HUES6 (cell line): Measurements from ENCODE around the gene EIF3L.

Source experiments
- H3K27ac ChIP-seq: 2 replicates; pipeline ENCODE4 v1.7.0; 2013; ENCODE audit warnings: low read depth, mild to moderate bottlenecking, low read length, inconsistent platforms
- H3K27me3 ChIP-seq: 2 replicates; pipeline ENCODE4 v1.6.1; 2013; ENCODE audit warnings: low read length; ENCODE audit not compliant: control insufficient read depth, insufficient read depth
- H3K36me3 ChIP-seq: 2 replicates; pipeline ENCODE4 v1.6.1; 2013; ENCODE audit warnings: low read length; ENCODE audit not compliant: control insufficient read depth, insufficient read depth
- H3K4me1 ChIP-seq: 2 replicates; pipeline ENCODE4 v1.6.1; 2013; ENCODE audit warnings: low read length; ENCODE audit not compliant: control insufficient read depth, insufficient read depth
- H3K4me3 ChIP-seq: 2 replicates; pipeline ENCODE4 v1.5.1; 2013; ENCODE audit warnings: low read depth, low read length
- H3K9ac ChIP-seq: one replicate; pipeline ENCODE4 v1.6.1; 2013; ENCODE audit warnings: mild to moderate bottlenecking, low read length
- H3K9me3 ChIP-seq: 2 replicates; pipeline ENCODE4 v1.6.1; 2013; ENCODE audit warnings: low read depth, low read length; ENCODE audit not compliant: control insufficient read depth, insufficient read depth

EIF3L gene

DNA sequence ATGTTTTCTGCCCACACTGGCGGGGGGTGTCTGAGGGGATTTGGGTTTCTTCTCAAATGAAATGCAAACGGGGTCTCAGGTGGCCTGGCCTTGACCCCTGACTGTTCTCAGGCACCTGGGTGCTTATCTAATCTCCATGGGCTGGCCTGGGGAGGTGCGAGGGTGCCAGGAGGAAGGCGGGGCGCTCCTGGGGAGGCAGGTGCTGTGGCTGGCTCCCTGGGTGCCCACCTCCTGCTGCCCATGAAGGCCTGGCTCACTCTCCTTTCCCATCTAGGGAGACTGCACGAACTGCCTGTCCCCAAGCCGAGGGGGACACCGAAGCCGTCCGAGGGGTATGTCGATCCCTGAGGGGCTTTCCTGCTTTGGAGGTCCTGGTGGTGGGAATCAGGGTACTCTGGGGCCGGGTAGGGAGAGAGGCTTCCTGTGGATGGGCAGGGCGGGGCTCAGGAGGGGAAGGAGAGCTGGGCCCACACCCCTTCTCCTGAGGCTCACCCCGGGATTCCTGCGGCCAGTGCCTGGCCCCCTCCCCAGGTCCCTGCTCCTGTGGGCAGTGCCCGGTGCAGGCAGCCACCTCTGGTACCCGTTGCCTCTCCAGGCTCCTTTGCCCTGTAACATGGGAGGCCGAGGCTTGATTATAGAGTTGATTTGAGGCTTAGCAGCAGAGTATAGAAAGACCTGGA is 75.3 kb downstream of the EIF3L start:
- H3K27ac ChIP-seq: no peak overlapping the region
- peaks cover 75% of the 10 kb centered on the region for H3K36me3 ChIP-seq
- no peaks in the 10 kb centered on the region for H3K4me1 ChIP-seq
- no peaks in the 10 kb centered on the region for H3K9me3 ChIP-seq
- H3K27me3 ChIP-seq: no peaks in the 10 kb centered on the region
- no peak overlapping the region for H3K4me3 ChIP-seq
- no peak overlapping the region for H3K9ac ChIP-seq

DNA sequence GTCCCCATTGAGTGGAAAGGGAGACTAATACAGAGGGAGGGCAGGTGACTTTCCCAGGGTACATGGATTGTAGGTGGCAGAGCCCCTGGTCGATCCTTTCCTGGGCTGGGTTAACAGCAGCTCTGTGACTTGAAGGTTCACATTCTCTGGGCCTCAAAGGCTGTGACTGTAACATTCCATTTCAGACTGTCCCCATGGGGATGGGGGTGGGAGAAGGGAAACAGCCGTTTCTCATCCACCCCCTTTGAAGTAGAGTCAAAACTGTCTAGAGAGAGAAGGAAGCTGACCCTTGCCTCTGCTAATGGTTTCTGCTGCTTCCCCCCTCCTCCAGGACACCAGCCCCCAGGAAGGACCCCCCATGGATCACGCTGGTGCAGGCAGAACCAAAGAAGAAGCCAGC is 76.1 kb downstream of the EIF3L start:
- H3K9me3 ChIP-seq: no peaks in the 10 kb centered on the region
- H3K36me3 ChIP-seq: peaks cover 73% of the 10 kb centered on the region
- H3K27ac ChIP-seq: no peak overlapping the region
- no peaks in the 10 kb centered on the region for H3K27me3 ChIP-seq
- no peak overlapping the region for H3K9ac ChIP-seq
- H3K4me1 ChIP-seq: no peaks in the 10 kb centered on the region
- H3K4me3 ChIP-seq: no peak overlapping the region

GRCh38 chr22:37925767-37926166 is 76.5 kb downstream of the EIF3L start:
- no peak overlapping the region for H3K4me3 ChIP-seq
- no peaks in the 10 kb centered on the region for H3K27me3 ChIP-seq
- no peak overlapping the region for H3K9ac ChIP-seq
- no peaks in the 10 kb centered on the region for H3K9me3 ChIP-seq
- no peak overlapping the region for H3K27ac ChIP-seq
- peaks cover 75% of the 10 kb centered on the region for H3K36me3 ChIP-seq
- H3K4me1 ChIP-seq: no peaks in the 10 kb centered on the region

DNA sequence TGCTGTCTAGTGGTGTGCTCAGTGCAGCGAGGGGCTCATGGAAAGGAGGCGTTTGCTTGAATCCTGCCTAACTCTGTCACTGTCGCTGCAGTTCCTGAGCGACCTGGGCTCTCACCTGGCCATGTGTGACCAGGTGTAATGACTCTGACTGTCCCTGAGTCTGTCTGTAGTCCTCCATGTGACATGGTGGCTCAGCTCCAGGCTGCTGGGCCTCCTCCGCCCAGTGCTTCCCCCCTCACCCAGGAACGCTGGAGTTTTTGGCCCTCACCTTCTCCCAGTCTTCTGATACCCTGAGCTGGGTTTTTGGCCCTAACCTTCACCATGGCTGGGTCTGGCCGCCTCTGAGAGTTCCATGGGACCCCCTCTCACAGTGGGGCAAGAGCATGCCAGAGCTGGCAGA is 77.1 kb downstream of the EIF3L start:
- H3K9ac ChIP-seq: no peak overlapping the region
- H3K4me3 ChIP-seq: no peak overlapping the region
- no peaks in the 10 kb centered on the region for H3K27me3 ChIP-seq
- H3K9me3 ChIP-seq: no peaks in the 10 kb centered on the region
- no peak overlapping the region for H3K27ac ChIP-seq
- no peaks in the 10 kb centered on the region for H3K4me1 ChIP-seq
- peaks cover 74% of the 10 kb centered on the region for H3K36me3 ChIP-seq

GRCh38 chr22:37926771-37927636 is 77.8 kb downstream of the EIF3L start:
- Histone ChIP-seq H3K27ac (no peak overlapping the region), H3K9ac (no peak overlapping the region), H3K27me3 (no peaks in the 10 kb centered on the region), H3K9me3 (no peaks in the 10 kb centered on the region), H3K36me3 (peaks cover 75% of the 10 kb centered on the region), H3K4me3 (no peak overlapping the region), H3K4me1 (no peaks in the 10 kb centered on the region)

GRCh38 chr22:37927637-37927936 is 78.4 kb downstream of the EIF3L start:
- H3K27me3 ChIP-seq: no peaks in the 10 kb centered on the region
- peaks cover 81% of the 10 kb centered on the region for H3K36me3 ChIP-seq
- no peak overlapping the region for H3K27ac ChIP-seq
- no peak overlapping the region for H3K4me3 ChIP-seq
- no peaks in the 10 kb centered on the region for H3K9me3 ChIP-seq
- H3K9ac ChIP-seq: no peak overlapping the region
- no peaks in the 10 kb centered on the region for H3K4me1 ChIP-seq

- no peaks in the 10 kb centered on the region for H3K9me3 ChIP-seq
- no peaks in the 10 kb centered on the region for H3K27me3 ChIP-seq
- H3K4me3 ChIP-seq: no peak overlapping the region
- peaks cover 81% of the 10 kb centered on the region for H3K36me3 ChIP-seq
- H3K27ac ChIP-seq: no peak overlapping the region
- no peak overlapping the region for H3K9ac ChIP-seq
- H3K4me1 ChIP-seq: peaks cover 8% of the 10 kb centered on the region
Observed at GRCh38 chr22:37929390-37929789, 80.2 kb downstream of the EIF3L start.

DNA sequence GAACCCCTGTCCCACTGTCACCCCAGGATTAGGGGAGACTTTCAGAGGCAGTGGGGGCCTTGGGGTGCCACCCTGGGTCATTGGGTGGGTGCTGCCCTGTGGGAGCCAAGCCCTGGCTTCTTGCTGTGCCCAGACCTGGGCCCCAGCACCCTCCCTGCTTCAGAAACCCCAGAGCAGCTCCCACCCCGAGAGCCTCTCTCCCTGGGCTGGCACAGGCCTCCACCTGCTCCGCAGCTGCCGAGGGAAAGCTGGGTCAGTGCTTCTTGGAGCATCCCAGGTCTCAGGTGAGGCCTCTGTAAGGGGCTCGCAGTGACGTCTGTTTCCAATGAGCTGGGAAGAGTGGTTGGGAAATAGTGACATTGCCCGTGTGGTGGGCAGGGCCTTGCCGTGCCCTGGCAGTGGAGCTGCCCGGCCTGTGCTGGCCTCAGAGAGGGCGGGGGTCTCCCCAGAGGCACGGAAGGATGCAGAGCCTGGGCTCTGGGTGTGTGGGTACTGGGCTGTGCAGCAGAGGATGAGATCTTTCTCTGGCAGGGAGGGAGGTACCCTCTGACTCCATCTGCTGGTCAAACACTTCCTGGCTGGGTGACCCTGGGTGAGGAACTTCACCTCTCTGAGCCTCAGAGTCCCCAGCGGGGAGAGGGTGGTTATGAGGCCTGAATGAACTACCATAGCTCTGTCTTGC is 81.2 kb downstream of the EIF3L start:
- peaks cover 71% of the 10 kb centered on the region for H3K36me3 ChIP-seq
- no peak overlapping the region for H3K9ac ChIP-seq
- no peaks in the 10 kb centered on the region for H3K27me3 ChIP-seq
- no peak overlapping the region; the same call in 1 of the 2 replicates for H3K27ac ChIP-seq
- no peak overlapping the region for H3K4me3 ChIP-seq
- peaks cover 8% of the 10 kb centered on the region for H3K4me1 ChIP-seq
- H3K9me3 ChIP-seq: no peaks in the 10 kb centered on the region

DNA sequence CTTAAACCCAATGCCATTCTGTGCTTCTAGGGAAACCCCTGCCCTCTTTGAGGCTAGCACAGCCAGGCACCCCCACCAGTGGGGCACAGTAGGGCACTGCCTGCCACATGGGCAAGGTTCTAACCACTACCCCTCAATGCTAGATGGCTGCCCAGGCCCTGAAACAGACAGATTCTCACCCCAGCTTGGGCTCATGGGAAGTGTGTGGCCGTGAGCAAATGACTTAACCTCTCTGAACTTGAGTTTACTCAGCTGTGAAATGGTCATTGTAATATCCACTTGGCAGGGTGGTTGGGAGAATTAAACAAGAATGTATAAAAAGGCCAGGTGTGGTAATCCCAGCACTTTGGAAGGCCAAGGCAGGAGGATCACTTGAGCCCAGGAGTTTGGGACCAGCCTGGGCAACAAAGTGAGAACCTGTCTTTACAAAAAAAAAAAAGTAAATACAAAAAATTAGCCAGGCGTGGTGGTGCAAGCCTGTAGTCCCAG is 81.8 kb downstream of the EIF3L start:
- Histone ChIP-seq H3K9ac (no peak overlapping the region), H3K27ac (no peak overlapping the region), H3K36me3 (peaks cover 65% of the 10 kb centered on the region), H3K27me3 (no peaks in the 10 kb centered on the region), H3K4me1 (peaks cover 8% of the 10 kb centered on the region), H3K9me3 (no peaks in the 10 kb centered on the region), H3K4me3 (no peak overlapping the region)

- no peaks in the 10 kb centered on the region for H3K27me3 ChIP-seq
- peaks cover 8% of the 10 kb centered on the region for H3K4me1 ChIP-seq
- H3K36me3 ChIP-seq: peaks cover 61% of the 10 kb centered on the region
- no peak overlapping the region for H3K27ac ChIP-seq
- no peaks in the 10 kb centered on the region for H3K9me3 ChIP-seq
- H3K4me3 ChIP-seq: no peak overlapping the region
- no peak overlapping the region for H3K9ac ChIP-seq
Observed at GRCh38 chr22:37931893-37932389, 82.7 kb downstream of the EIF3L start.

- H3K4me3 ChIP-seq: no peak overlapping the region
- H3K9ac ChIP-seq: no peak overlapping the region
- no peak overlapping the region for H3K27ac ChIP-seq
Observed at GRCh38 chr22:37932401-37932800, 83.2 kb downstream of the EIF3L start.

More at GRCh38 chr22:37932401-37932800, 83.2 kb downstream of the EIF3L start:
- Histone ChIP-seq H3K9me3 (no peaks in the 10 kb centered on the region), H3K4me1 (peaks cover 8% of the 10 kb centered on the region), H3K36me3 (peaks cover 60% of the 10 kb centered on the region), H3K27me3 (no peaks in the 10 kb centered on the region)
